Measurements from ENCODE around the gene GLI1.
"Not testable (repeated sequence)": the region's sequence is repeated elsewhere in the genome, so short reads cannot be mapped to it uniquely, and the experiment has no call there.

GLI1 gene

GRCh38 chr12:57502311-57502969 lies 42.9 kb downstream of the GLI1 start:
- DNase-seq: not testable (repeated sequence)

DNA sequence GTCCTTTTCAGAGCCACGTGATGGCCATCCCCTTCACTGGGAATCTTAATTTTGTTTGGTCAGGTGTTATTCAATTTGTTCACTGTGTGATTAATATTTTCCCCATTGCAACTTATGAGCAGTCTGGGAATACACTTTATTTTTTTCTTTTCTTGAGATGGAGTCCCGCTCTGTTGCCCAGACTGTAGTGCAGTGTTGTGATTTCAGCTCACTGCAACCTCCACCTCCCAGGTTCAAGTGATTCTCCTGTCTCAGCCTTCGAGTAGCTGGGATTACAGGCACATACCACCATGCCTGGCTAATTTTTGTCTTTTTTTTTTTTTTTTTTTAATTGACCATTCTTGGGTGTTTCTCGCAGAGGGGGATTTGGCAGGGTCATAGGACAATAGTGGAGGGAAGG lies 47.0 kb downstream of the GLI1 start:
- DNase-seq: not testable (repeated sequence)

- not testable (repeated sequence) for DNase-seq
These were observed 48.2 kb downstream of the GLI1 start for GRCh38 chr12:57507796-57508195.

- no peak for DNase-seq
These were observed 51.6 kb downstream of the GLI1 start for GRCh38 chr12:57511161-57511560.

GRCh38 chr12:57511588-57512325 lies 52.2 kb downstream of the GLI1 start:
- no peak for DNase-seq

GRCh38 chr12:57512665-57513064 lies 53.1 kb downstream of the GLI1 start:
- no peak for DNase-seq

DNA sequence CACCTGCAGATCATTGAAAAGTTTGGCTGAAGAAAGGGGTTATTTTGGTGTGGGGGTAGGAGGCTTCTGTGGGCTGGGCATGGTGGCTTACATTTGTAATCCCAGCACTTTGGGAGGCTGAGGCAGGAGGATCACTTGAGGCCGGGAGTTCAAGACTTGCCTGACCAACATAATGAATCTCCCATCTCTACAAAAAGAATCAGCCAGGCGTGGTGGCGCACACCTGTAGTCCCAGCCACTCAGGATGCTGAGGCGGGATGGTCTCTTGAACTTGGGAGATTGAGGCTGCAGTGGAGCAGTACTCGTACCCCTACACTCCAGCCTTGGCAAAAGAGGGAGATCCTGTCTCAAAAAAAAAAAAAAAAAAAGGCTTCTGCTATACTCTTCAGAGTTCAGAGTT lies 53.7 kb downstream of the GLI1 start:
- no peak for DNase-seq

GRCh38 chr12:57513677-57514076 lies 54.1 kb downstream of the GLI1 start:
- not testable (repeated sequence) for DNase-seq

DNA sequence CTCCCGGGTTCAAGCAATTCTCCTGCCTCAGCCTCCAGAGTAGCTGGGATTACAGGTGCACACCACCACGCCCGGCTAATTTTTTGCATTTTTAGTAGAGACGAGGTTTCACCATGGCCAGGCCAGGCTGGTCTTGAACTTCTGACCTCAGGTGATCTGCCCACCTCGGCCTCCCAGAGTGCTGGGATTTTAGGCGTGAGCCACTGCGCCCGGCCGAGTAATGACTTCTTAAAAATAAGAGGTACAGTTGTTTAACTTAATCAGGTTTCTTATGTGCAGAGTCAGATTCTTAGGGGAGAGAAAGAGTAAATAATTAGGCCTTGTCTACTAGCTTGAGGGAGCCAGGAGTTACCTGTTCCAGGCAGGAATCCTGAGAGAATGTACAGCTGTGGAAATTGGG lies 54.7 kb downstream of the GLI1 start:
- DNase-seq: not testable (repeated sequence)

DNA sequence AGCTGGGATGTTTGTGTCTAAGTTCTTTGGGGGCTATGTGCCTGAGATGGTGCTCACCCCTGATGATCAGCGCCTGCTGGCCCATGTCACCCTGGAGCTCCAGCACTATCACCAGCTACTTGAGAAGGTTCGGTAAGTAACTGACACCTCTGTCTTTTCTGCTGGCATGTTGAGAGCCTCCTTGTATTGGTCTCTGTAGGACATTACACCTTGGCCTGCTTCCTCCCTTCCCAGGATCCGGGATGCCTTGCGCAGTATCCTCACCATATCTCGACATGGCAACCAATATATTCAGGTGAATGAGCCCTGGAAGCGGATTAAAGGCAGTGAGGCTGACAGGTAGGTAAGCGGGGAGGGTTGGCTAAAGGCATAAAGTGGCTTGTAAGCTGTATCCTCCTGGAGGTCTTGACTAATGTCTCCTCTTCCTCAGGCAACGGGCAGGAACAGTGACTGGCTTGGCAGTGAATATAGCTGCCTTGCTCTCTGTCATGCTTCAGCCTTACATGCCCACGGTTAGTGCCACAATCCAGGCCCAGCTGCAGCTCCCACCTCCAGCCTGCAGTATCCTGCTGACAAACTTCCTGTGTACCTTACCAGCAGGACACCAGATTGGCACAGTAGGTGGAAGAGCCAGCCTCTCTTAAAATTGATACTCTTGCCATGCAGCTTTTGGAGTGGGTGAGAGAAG lies 55.3 kb downstream of the GLI1 start:
- no peak for DNase-seq

DNA sequence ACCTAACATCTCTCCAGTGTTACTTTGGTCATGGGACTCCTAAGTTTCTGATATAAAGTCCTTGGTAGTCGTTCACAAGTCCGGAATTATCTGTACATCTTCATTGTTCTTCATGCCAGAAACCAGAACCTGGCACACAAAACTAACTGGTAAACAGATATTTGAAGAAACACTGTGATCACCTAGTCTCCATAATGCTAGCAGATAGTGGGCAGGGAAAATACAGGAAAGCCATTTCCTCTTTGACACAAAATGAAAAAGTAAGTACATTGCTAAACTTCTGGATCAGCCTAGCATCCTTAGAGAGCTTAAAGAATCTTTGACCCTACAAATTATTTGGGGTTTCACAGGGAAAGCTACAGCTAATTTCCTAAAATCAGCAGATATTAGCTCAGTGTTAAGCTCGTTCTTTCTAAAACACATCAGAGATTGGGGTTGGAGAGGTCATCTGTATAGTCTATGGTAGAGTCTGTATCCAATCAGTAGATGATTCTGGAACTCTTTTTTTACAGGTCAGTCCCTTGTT lies 55.9 kb downstream of the GLI1 start:
- DNase-seq: no peak

- no peak for DNase-seq
These were observed 56.5 kb downstream of the GLI1 start for GRCh38 chr12:57515934-57516541.

- DNase-seq: no peak
These were observed 57.1 kb downstream of the GLI1 start for GRCh38 chr12:57516617-57517153.

DNA sequence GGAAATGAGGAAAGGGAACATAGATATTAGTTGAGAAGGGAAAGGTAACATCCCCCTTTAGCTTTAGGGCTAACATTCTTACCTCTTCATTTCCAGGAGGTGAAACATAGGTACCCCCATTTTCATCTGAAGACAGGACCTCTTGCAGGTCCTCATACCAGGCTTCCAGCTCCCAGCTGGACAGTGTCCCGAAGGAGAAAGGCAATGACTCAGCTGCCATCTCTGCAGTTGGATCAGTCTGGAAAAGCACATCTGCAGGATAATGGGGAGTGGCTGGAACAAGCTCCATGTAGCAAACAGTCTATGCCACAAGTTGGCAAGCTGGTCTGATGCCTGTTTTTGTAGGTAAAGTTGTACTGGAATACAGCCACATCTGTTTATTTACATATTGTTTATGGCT lies 57.6 kb downstream of the GLI1 start:
- DNase-seq: no peak

GRCh38 chr12:57517718-57518117 lies 58.1 kb downstream of the GLI1 start:
- DNase-seq: not testable (repeated sequence)

- DNase-seq: no peak
These were observed 58.8 kb downstream of the GLI1 start for GRCh38 chr12:57518176-57518919.

DNA sequence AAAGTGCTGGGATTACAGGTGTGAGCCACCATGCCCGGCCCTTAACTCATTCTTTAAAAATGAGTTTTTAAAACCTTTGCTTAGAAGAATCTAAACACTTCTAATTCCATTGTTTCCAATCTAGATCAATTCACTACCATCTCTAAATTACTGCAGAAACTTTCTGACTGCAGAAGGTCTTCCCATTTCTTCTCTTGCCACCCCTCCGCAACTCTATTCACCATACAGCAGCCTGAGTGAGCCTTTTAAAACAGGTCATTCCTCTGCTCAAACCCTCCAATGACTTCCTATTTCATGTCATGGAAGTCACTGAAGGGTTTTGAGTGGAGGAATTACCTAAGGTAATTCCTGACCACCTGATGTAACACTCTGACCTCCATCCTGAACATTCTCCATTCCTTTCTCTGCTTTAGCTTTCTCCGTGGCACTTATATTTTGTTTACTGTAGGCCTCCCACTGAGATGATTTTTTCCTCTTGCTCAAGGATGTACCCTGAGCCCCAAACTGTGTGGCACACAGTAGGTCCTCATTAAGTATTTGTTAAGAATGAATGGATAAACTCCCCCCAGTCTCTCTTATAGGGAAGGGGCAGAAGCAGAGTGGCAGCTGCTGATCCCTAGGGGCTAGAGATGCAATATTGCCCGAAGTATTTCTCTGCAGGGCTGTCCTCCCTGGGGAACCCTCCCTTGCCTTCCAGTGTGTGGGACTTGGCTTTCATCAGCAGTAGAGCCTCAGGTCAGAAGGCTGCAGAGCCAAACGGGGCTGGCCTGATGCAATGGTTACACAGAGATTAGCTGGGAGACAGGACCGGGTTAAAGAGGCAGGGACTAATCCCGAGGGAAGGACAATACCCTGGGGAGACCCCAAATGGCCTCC lies 59.6 kb downstream of the GLI1 start:
- DNase-seq: no peak

DNA sequence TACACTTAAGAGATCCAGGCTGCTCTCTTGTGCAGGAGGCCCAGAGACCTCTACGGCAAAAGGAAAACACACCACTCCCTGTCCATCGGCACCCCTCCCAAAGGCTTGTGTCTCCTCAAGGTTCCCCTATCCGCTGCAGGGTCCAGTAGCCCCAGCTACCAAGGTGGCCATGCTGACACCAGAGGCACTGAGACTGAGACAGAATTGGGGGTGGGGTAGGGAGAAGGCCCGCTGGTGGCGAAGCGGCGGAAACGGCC lies 60.1 kb downstream of the GLI1 start:
- peak; percentile 73 for DNase-seq

- peak; percentile 100 for DNase-seq
These were observed 60.7 kb downstream of the GLI1 start, which contains the start of gene DDIT3 for GRCh38 chr12:57520053-57520818. DDIT3 (minus strand) TSS chr12:57520514; CDS start chr12:57517406, 3,108 bp downstream.

- peak; percentile 75 for DNase-seq
These were observed 62.0 kb downstream of the GLI1 start for GRCh38 chr12:57521525-57522010.
